GM12873 (cell line): ENCODE data around the gene PPP2R1A.

Experiments
- TF ChIP-seq, protein P1 (sequence below): IDR thresholded peaks from 2 replicates; pipeline ENCODE4 v1.5.1; 2012; ENCODE audit warnings: low read depth, mild to moderate bottlenecking, moderate library complexity, low read length, control low read depth; ENCODE audit not compliant: insufficient read depth; ENCODE audit errors: missing control alignments

The PPP2R1A gene

DNA sequence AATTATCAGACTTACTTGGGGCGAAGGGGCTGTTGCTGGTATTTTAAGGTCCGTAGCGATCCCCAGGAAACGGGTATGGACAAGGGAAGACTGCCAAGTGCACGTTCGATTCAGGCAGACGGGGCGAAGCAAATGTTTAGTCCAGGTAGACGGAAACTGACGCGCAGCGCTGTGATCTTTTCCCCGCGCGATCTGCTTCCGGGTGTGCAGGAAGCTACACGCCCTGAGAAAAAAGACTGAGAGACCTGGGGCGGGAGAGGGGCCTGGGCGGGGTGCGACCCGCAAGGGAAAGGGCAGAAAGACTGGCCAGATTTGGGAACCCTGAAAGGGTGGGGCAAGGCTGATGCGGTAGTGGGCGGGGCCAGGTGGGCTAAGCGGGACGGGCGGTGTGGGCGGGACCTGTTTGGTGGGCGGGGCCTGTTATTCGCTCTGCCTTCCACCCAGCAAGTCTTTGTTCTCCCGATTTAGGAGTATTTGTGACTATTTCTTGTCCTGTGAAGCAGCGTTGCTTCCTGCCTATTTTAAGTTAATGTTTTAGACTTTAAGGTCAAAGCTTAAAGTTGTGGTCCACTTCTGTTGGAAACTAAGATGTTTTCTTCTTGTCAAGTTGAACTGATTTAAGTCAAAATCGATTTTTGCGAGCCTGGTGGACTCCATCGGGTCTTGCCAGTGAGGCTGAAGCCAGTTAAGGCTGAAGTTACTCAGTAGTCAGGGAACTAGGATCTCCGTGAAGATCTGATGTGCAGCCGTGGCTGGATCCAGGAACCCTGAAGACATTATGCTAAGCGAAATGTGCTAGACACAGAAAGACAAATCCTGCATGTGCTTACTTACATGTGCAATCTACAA, 18.3 kb upstream of the PPP2R1A start, which contains the start of gene ZNF836:
Gene ZNF836, minus strand, starts transcription at position 301 of the 849 bp plus-strand sequence. CDS start 3,549 bp downstream, outside the sequence.
- TF ChIP-seq, protein P1, sequence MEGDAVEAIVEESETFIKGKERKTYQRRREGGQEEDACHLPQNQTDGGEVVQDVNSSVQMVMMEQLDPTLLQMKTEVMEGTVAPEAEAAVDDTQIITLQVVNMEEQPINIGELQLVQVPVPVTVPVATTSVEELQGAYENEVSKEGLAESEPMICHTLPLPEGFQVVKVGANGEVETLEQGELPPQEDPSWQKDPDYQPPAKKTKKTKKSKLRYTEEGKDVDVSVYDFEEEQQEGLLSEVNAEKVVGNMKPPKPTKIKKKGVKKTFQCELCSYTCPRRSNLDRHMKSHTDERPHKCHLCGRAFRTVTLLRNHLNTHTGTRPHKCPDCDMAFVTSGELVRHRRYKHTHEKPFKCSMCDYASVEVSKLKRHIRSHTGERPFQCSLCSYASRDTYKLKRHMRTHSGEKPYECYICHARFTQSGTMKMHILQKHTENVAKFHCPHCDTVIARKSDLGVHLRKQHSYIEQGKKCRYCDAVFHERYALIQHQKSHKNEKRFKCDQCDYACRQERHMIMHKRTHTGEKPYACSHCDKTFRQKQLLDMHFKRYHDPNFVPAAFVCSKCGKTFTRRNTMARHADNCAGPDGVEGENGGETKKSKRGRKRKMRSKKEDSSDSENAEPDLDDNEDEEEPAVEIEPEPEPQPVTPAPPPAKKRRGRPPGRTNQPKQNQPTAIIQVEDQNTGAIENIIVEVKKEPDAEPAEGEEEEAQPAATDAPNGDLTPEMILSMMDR, result no peak

DNA sequence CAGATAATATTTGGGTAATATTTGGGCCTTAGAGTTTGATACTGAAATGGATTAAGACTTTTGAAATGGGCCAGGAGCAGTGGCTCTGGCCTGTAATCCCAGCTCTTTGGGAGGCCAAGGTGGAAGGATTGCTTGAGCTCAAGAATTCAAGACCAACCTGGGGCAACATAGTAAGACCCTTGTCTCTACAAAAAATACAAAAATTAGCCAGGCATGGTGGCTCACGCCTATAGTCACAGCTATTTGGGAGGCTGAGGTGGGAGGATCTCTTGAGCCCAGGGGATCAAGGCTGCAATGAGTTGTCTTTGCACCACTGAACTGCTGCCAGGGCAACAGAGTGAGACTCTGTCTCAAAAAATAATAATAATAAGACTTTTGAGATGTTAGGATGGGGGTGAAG, 17.5 kb upstream of the PPP2R1A start:
- TF ChIP-seq, protein P1, result no peak

DNA sequence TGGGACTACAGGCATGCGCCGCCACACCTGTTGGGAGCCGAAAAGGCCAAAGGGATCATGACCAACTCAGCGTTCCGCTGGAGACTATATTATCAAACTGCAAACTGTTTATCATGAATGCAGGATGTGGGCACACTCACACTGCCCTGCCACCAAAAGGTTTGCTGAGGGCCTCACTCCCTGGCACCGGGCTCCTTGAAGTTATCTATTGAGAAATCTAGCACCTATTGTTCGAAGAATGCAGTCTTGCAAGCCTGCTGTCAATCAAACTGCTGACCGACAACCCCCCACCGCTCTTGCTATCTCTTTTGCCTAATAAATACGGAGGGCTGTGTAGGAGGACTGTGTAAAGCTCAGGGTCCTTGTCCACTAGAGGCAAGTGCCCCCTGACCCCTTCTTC, 13.3 kb upstream of the PPP2R1A start:
- TF ChIP-seq, protein P1, result no peak

DNA sequence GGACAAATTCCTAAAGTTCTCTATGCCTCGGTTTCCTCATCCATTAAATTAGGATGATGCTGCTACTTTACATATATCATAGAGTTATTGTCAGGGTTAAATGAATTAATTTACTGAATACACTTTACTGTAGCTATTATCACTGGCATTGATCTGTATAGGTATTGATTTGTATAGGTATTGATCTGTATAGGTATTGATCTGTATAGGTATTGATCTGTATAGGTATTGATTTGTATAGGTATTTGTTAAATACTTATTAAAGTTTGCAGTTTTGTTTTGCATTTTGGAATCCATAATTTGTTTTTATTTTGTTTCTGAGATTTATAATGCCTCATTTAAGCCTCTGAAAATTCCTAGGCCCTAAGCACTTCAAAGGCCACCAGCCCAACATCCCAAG, 2.4 kb upstream of the PPP2R1A start:
- TF ChIP-seq, protein P1, result no peak

DNA sequence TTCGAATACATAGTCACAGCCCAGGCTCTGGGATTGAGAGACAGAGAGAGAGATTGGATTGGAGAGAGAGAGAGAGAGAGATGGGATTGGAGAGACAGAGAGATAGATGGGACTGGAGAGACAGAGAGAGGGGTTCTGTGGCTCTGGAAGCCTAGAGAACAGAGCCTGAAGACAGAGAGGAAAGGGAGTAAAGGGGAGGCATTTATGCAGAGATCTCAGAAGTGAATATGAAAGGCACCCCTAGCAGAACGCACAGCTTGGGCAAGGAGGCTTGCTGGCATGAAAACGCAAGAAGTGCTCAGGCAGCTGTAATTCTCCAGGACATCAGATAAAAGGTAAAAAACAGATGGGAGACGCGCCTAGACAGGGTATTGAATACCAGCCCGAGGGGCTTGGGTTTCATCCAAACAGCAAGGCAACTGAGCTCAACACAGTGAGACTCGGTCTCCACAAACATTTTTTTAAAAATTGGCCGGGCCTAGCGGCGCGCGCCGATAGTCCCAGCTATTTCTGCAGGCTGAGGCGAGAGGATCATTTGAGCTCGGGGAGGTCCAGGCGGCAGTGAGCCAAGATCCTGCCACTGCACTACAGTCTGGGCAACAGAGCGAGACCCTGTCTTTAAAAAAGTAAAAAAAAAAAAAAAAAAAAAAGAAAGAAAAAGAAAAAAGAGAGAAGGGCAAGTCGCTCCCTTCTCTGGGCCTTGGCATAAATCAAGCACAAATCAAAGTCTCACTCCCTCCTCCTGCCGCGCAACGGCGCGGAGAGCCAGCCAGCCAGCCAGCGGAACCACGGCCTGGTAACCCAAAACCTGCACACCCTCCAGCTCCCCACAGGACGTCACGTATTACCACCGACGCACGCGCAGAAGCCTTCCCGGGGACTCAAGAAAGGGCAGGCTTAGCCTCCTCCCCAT, 774 bp upstream of the PPP2R1A start:
- TF ChIP-seq, protein P1, result no peak

DNA sequence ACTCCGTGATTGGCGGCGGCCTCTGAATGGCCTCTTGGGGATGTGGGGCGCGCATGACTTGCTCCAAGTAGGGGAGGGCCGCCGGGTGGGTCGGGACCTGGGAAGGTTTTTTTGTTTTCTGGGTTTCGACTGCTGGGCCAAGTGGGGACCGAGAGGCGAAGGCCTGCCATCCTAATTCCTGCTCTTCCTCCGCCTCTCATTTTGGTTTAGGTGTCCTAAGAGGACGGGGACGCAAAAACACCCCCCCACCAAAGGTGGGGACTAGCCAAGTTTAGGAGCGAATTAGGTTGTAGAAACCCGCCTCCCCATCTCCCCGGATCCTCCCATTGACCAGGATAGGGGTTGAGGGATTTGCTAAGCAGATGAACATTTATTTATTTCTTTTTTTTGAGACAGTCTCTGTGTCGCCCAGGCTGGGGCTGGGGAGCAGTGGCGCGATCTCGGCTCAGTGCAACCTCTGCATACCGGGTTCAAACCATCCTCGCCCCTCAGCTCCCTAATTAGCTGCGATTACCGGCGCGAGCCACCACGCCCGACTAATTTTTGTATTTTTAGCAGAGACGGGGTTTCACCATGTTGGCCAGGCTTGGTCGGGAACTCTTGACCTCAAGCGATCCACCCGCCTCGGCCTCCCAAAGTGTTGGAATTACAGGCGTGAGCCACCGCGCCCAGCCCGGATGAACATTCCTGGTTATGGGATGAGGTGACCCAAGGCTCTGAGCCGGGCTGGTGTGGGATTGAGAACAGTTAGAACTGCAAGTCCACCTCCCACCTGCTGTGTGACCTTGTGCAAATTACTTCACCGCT, 838 bp downstream of the PPP2R1A start:
- TF ChIP-seq, protein P1, result no peak
